M059J (cell line): Measurements from ENCODE around the gene LMX1B. TPM values are rescaled to one million over a fixed set of nuclear protein-coding genes. Genes with fewer than 3 reads are reported as not detected.
A peak's percentile ranks its signal among the peaks of the same experiment; 100 is the strongest.
"Not testable (repeated sequence)": the region's sequence is repeated elsewhere in the genome, so short reads cannot be mapped to it uniquely, and the experiment has no call there.

ENCODE experiments used
- DNase-seq: peaks from one replicate; pipeline ENCODE4 v3.0.0-alpha.2; 2012; ENCODE audit warnings: low read depth
- total RNA-seq: library from RNA; depleted of rRNA; stranded (reverse); fragments of >200 nt; shearing (Covaris generic); gene quantifications from 2 replicates; pipeline ENCODE4 v1.2.3, GENCODE V29; 2014

LMX1B gene
- total RNA-seq, 1 experiment from 2014 or later, result 0.02 TPM

DNA sequence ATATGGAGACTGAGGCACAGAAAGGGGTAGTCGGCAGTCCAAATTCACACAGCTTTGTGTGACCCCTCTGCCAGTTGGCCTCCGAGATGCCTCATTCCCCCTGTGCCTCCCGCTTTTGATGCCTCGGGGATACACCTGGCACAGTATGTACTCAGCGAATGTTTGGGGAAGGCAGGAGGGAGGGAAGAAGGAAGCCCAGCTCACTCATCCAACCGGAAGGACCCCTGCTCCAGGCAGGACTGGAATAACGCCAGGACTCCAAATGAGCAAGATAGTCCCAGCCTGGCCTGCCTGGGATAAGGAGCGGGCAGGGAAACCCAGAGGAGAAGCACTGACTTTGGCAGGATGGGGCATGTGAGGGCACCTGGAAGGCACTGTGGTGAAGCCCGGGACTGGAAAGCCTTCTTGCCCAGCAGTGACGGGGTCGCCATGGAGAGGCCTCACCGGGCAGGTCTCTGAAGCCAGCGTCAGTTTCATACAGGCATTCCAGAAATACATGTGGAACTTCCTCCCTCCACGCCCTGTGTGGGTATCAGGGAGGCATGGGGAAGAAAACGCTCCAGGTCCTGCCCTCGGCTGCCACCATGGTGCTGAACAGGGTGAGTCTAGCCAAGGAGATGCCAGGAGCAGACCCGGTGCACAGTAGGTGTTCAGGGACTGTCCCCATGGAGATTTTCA is 20.3 kb downstream of the LMX1B start:
- DNase-seq, result no peak

DNA sequence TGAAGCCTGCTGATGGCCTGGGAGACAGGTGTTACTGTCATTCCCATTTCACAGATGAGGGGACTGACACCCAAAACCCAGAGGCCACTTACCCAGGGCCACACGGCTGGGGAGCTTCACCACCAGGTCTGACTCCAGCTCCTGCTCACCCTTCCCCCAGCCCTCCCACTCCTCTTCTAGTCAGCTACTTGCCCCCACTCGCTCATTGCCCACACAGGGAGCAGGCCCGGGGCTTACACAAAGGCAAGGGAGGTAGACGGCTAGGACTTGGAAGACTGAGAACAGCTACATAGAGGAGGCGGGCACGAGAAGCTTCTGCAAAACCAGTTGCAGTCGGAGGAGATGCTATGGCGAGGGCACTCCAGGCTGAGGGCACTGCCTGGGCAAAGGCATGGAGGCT is 21.3 kb downstream of the LMX1B start:
- DNase-seq, result no peak

DNA sequence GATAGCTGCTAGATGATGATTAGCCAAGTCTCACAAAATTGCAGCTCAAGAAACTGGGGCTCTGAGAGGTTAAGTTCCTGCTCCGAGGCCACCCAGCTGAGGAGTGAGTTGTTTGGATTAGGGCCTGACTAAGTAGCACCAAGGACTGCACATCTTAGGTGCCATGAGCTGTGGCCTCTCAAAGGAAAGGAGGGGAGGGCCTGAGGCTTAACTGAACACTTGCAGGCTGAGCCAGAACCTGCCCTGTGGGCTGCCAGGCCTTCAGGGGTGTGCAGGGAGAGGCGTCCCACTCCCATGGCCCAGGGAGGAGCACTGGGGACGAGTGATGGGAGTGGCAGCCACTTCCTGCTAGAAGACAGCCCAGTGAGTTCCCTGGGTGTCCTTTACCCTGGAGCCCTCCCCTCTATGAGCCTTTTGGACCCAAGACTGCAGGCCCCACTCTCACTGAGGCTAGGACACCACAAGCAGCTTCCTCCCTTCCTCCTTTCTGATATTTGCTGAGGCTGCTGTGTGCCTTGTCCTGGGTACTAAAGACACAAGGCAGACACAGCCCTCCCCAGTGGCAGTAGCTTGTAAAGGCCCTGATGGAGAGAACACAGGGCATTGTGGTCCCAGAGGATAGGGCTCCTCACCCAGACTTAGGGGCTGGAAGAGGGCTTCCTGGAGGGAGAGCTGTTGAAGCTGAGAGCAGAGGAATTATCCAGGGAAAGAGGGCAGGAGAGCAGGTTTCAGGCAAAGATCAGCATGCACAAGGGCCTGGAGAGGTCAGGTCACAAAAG is 22.1 kb downstream of the LMX1B start:
- no peak for DNase-seq

DNA sequence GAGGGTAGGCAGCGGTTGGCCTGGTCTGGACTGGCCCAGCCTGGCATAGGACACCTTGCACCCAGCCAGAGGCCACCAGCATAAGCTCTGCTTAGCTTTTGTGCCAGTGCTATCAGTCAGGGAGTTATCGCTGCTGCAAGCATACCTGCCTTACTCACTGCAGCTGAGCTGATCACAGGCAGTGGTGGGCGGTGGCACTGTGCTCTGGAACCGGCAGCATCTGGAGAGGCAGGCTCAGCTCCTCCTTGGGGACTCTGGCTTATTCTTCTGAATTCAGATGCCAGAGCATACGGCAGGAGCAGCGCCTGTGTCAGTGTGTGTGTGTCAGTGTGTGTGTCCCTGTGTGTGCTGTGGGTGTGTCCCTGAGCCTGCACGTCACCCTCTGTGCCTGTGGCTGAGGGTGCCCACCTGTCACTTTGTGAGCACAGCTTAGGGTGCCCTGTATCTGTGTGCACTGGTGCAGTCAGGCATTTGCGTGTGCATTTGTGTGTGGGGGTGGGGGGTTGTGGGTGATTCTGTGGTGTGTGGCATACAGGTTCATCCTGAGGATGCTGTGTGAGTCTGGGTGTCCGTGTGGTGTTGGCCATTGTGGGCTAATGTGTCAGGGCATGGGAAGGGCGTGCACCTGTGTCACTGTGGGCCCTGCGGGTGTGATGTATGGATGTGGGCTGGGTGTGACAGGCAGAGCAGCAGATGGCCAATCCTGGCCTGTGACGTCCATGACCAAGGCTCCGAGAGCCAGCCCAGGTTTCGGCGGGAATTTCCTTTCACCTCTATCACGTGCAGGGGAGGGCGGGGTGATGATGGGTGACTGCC is 23.5 kb downstream of the LMX1B start:
- no peak for DNase-seq

DNA sequence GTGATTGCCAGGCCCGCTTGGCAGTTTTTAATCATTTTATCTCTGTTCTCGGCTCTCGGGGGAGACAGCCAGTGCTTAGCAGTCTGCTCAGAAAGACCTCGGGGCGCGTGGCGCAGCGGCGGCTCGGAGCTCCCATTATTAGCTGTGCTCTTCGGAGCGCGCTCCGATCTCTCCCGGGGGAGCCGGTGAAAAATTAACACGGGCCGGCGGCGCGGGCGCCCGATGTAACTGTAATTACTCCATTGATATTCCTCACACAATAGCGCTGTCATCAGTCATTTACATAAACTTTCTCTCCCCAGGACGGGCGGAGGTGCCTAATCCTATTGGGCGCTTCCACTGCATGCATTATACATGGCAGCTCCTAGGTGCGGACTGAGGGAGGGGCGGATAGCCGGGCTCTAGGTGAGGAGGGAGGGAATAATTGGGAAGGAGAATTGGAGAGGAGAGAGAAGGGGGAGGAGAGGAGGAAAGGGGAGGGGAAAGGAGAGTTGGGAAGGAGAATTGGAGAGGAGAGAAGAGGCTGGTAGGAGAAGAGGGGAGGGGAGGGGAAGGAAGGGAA is 24.9 kb downstream of the LMX1B start:
- no peak for DNase-seq

DNA sequence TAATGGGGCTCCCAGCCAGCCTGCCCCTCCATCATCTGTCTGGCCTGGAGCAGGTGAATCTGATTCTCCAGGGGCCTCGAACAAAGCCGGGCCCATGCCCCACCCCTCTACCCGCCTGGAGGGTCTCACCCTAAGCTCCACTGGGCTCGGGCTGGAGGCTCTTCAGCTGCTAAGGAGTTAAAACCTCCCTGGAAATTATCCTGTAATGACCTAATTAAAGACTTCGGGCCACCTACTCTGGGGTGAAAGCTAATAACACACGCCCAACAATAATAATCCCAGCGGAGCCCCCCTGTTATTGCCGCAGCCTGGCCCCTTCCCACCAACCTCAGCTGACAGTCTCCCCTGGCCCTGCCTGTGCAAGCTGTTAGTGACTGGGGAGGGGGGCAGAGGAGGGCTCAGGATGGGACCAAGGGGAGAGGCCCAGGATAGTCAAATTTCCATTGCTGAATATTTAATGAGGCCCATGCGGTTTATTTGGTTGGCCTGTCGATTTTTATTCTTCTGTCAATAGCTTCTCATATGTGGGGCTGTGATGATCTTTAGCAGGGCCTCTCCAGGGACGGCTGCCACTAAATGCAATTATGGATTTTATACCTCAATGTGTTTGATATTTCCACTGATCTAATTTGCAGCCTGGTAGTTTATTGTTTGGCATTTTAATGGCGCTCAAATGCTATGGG is 25.7 kb downstream of the LMX1B start:
- DNase-seq, result no peak

DNA sequence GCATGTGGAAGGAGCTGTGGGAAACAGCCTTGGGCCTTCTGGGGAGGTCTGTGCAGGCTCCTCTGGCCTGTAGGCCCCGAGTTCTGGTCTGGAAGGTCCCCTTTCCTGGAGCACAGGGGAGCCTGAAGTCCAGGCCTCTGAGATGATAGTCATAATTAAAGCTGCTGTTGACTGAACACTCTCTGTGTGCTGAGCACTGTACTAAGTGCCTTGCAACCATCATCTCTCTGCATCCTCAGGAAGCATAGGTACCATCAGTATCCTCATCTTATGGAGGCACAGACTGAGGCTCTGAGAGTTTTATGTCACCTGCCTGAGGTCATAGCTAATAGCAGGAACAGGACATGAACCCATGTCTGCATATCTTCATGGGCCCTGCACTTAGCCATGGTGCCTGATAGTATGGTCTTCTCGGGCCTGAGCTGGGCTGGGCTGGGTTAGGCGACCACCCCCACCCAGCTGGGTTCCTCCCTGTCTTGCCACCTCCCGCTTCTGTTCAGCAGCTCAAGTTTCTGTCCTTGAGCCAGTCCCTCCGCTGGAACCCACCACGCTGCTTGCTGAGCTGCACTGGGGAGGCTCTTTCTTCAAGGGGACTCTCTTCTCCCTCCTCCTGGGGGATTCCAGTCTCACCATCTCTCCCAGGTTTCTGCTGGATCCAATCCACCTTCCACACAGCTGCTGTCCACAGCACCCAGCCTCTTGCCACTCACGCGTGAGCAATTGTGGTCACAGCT is 27.6 kb downstream of the LMX1B start:
- DNase-seq, result no peak

DNA sequence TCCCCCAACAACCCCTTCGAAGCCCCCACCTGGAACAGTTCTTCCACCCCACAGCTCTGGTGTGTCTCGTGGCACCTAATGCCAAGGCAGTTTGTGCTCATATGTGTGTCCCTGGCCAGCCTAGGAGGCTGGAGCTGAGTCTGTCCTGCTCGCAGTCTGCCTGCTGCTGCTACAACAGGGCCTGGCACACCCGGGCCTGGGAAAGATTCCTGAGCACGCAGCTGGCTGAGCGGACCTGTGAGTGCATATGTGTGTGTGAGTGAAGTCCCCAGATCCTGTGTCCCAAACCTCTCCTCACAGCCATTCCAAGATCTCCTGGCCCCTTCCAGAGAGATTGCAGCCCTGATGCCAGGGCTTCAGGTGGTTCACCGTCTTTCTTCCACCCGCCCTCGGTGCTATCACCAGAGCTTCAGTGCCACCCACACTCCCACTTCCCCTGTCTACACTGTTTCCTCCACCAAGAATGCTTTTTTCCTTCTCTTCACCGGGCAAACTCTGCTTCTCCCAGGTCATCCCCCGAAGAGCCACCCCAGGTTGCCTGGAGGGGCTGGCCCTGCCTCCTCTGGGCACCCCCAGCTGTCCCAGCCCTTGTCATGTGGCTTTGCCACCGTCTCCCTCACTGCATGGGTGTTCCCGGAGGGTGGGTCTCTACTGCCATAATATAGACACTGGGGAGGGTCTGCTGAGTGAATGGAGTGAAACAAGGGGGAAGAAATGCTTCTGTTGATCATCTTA is 28.4 kb downstream of the LMX1B start:
- no peak for DNase-seq

DNA sequence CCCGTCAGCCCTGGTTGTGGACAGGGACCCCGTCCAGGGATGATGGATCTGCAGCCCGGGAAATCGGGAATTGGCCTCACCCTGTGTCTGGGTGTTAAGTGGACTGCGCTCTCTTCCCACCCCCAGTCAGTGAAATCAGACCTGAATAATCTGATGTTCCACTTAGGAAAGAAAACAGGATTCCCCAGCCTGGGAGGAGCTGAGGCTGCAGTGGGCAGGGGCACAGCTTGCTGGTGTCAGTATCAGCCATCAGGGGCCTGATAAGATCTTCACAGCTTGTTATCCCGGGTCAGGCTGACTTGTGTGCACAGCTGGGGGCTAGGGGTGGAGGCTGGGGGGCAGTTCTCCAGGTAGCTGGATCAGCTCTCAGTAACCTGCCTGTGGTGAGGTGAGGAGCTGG is 29.1 kb downstream of the LMX1B start:
- no peak for DNase-seq

DNA sequence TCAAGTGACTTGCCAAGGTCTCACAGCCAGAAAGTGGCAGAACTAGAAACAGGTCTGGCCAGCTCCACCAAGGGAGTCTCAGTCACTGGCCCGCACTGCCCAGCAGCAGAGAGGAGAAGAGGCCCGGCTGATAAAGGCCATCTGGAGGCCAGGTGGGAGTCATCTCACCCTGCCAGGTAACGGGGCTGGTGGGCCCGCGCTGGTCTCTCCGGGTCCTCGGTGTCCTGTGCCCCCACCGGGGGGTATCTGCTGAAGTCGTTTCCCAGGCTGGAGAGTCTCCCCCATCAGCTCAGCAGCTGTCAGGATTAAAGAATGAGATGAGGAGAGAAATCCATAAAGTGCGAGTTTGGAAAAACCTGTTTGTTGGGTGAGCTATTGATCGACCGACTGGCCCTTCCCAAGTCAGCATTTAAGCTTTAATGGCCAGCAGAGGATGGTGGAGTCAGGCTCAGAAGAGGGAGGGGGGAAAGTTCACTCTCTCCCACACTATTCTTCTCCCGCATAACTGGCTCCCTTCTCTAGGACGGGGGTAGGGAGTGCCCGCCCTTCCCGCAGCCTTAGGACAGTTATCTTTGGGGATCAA is 30.3 kb downstream of the LMX1B start:
- DNase-seq, result no peak

DNA sequence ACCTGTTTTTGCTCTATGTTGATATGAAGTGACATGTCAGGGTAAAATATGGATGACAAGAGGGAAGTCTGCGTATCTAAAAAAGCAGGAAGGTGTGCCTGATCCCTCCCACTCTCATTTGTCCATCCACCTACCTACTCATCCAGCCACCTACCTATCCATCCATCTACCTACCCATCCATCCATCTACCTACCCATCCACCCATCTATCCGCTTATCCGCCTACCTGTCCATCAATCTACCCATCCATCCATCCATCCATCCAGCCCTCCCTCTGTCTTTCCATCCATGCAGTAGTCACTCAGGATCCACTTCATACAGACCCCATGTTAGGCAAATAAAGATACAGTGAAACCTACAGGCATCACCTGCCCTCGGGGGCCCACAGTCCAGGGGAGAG is 32.4 kb downstream of the LMX1B start:
- DNase-seq, result no peak

DNA sequence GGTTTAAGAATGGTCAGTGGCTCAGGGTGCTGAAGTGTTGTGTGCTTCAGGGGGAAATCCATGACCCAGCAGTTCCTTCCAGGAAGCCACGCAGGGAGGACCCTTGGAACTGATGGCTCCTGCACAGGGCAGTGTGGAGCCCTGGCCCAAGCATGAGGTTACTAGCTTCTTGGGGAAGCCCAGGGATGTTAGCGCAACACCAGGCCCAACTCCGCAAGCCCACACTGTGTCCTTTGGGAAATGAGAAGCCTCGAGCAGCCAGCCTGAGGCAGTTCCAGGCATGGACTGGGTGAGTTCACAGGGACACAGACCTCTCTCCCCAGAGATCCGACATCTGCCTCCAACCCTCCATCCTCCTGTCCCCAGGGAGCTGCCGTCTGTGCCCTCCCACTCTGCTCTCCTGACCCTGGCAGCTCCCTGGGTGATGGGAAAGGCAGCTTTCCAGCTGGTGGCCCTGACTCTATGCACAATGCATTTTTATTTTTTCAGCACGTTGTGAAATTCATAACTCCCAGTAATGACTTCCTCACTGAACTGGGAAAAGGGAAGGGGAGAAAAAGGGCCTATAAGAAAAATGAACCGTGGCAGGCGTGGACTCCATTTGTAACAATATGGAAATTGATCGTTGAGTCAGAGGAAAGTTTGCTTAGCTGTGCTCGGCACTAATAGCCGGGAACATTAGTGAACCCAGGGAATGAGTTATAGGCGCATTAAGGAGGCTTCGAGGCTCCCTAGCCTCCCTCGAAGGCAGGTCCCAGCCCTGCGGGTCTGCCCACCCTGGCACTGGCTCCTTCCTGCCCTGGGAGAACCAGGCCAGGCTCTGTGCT is 34.1 kb downstream of the LMX1B start:
- DNase-seq, result no peak

DNA sequence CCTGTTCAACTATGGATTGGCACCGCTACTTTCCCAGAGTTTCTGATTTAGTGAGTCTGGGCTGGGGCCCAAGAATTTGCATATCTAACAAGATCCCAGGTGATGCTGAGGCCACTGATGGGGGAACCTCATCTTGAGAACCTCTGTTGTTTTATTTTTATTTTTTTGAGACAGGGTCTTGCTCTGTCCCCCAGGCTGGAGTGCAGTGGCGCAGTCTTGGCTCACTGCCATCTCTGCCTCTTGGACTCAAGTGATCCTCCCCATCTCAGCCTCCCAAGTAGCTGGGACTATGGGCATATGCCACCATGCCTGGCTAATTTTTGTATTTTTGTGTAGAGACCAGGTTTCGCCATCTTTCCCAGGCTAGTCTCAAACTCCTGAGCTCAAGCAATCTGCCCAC is 35.7 kb downstream of the LMX1B start:
- DNase-seq, result no peak

DNA sequence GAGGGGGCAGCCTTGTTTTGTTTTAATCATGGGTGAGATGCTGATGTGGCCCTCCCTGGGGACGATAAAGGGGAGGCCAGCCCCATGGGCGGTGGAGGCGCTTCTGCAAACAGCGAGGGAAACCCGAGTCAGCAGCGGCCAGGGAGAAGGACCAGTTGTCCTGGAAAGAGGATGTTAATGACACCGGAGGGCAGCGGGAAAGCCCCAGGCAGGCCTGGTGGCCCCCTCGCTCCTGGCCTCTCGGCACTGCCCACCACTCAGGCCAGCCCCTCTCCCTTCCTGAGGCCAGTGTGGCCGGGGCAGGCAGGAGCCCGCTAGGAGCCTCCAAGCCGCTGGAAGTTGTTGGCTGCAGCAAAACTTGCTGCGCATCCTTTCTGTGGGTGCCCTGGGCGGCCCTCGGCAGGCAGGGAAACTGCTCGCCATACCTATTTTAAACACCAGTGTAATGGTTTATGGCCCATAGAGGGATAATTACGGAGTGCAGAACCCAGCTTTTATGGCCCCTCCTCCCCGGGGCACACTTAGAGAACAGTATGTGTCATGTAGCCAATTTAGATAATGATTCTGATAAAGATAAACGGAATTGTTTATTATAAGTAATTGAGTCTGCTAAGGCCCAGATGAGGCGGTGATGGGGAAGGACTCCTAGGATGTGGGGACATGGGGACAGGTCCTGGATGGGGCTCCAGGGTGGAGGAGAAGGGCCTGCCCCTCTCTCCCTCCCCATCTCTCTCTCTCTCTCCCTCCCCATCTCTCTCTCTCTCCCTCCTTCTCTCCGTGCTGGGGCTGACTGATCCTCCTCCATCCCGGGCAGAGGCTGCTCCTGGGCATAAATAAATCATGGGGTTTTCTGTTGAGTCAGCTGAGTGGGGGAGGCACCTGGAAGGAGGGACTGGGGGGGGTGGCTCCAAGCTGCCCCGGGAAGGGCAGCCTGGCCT is 36.9 kb downstream of the LMX1B start:
- peak; percentile 30 for DNase-seq

DNA sequence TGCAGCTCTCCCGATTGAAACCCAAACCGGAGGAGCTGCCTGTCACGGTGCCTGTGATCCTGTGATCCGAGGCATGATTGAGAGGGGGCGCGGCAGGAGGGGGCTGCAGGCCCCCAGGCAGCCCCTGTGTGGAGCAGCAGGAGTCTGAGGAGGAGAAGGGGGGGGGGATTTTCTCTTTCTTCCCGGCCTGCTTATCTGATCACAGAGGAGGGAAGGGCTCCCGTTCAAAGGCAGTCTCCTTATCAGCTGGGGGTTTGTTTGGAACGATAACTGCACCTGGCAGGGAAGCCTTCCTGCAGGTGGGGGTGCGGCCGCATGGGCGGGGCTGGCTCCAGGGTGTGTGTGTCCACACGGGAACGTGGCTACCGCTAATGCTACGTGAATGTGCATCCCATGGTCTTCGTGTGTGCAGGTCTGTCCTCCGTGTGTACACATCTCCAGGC is 38.4 kb downstream of the LMX1B start:
- no peak for DNase-seq

DNA sequence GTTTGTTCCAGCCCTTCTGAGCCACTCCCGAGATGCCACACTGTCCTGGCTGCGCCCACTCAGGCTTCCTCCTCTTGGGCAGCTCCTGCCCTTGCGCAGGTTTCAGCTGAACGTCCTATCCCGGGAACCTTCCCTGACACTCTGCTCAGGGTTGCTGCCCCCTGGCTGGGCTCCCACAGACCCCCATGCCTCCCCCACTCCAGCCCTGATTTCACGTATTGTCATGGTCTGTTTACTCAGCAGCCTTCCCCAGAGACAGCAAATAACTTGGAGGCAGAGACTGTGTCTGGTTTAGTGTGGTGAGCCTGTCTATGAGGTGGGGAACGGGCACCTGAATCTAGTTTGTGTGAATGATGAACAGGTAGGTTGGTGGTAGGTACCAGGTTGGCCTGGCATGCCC is 40.4 kb downstream of the LMX1B start:
- DNase-seq, result no peak

DNA sequence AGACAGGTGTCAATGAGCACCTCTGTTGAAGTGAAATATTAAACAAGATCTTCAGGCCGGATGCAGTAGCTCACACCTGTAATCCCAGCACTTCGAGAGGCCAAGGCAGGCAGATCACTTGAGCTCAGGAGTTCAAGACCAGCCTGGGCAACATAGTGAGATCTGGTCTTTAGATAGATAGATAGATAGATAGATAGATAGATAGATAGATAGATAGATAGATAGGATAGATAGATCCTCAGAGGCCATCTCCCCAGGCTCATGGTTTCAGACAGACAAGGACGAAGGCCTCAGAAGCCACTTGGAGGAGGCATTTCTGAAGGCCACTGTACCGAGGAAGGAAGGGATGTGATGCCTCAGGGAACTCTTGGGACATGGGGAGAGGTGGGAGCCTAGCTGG is 42.5 kb downstream of the LMX1B start:
- DNase-seq, result not testable (repeated sequence)
